Epithelial cell of alveolus of lung (primary cell): ENCODE measurements around the gene PCDHGA9. TPM values are rescaled to one million over a fixed set of nuclear protein-coding genes. Genes with fewer than 3 reads are reported as not detected.

ENCODE experiments used
- total RNA-seq: library from RNA; depleted of rRNA; stranded (reverse); fragments of >200 nt; gene quantifications from 2 replicates; pipeline ENCODE4 v1.2.1, GENCODE V29; 2015

The PCDHGA9 gene
- total RNA-seq, 1 donor from 2014 or later: 1.4 TPM

DNA sequence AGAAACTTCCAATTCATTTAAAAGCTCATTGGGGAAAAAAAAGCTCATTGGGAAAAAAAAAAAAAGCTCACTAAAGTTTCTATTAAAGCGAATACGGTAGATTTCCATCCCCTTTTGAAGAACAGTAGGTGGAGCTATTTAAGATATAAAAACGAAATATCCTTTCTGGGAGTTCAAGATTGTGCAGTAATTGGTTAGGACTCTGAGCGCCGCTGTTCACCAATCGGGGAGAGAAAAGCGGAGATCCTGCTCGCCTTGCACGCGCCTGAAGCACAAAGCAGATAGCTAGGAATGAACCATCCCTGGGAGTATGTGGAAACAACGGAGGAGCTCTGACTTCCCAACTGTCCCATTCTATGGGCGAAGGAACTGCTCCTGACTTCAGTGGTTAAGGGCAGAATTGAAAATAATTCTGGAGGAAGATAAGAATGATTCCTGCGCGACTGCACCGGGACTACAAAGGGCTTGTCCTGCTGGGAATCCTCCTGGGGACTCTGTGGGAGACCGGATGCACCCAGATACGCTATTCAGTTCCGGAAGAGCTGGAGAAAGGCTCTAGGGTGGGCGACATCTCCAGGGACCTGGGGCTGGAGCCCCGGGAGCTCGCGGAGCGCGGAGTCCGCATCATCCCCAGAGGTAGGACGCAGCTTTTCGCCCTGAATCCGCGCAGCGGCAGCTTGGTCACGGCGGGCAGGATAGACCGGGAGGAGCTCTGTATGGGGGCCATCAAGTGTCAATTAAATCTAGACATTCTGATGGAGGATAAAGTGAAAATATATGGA, 27.9 kb downstream of the PCDHGA9 start, which contains the start of gene PCDHGA12:
Gene PCDHGA12, plus strand, starts transcription at position 176 of the 782 bp plus-strand sequence. Its CDS starts 253 bp downstream, at position 429.

Other genes starting within 250 kb of the PCDHGA9 start
- under 0.01 and 1.9 TPM in 2 replicates for gene PCDHB7, start 230.1 kb upstream of the PCDHGA9 start, total RNA-seq
- not detected in 2 replicates for gene PCDHB8, start 225.0 kb upstream of the PCDHGA9 start, total RNA-seq
- gene PCDHB16, start 220.4 kb upstream of the PCDHGA9 start, total RNA-seq: 0.08 and 0.13 TPM in 2 replicates
- gene PCDHB9, start 215.6 kb upstream of the PCDHGA9 start, total RNA-seq: 0.08 TPM in 1 of 2 replicates, not detected in the other
- 0.13 and 0.24 TPM in 2 replicates for gene PCDHB10, start 210.4 kb upstream of the PCDHGA9 start, total RNA-seq
- gene PCDHB11, start 203.2 kb upstream of the PCDHGA9 start, total RNA-seq: 0.13 and 1.7 TPM in 2 replicates
- 0.08 TPM in 1 of 2 replicates, not detected in the other for gene PCDHB12, start 194.1 kb upstream of the PCDHGA9 start, total RNA-seq
- gene PCDHB13, start 188.9 kb upstream of the PCDHGA9 start, total RNA-seq: 0.26 and 1.0 TPM in 2 replicates
- 1.4 TPM in 1 of 2 replicates, not detected in the other for gene PCDHB14, start 179.4 kb upstream of the PCDHGA9 start, total RNA-seq
- under 0.01 and 0.48 TPM in 2 replicates for gene PCDHB15, start 157.4 kb upstream of the PCDHGA9 start, total RNA-seq
- gene SLC25A2, start 98.7 kb upstream of the PCDHGA9 start, total RNA-seq: not detected in 2 replicates
- 45.3 and 69.6 TPM in 2 replicates for gene TAF7, start 82.0 kb upstream of the PCDHGA9 start, total RNA-seq
- 0.13 and 0.64 TPM in 2 replicates for gene PCDHGA1, start 72.3 kb upstream of the PCDHGA9 start, total RNA-seq
- gene PCDHGA2, start 64.0 kb upstream of the PCDHGA9 start, total RNA-seq: 0.39 and 3.8 TPM in 2 replicates
- 0.65 and 0.72 TPM in 2 replicates for gene PCDHGA3, start 58.9 kb upstream of the PCDHGA9 start, total RNA-seq
- 0.39 and 2.2 TPM in 2 replicates for gene PCDHGB1, start 52.7 kb upstream of the PCDHGA9 start, total RNA-seq
- 0.78 and 6.0 TPM in 2 replicates for gene PCDHGA4, start 47.8 kb upstream of the PCDHGA9 start, total RNA-seq
- 0.39 and 3.0 TPM in 2 replicates for gene PCDHGB2, start 42.8 kb upstream of the PCDHGA9 start, total RNA-seq
- 0.13 and 1.3 TPM in 2 replicates for gene PCDHGA5, start 38.6 kb upstream of the PCDHGA9 start, total RNA-seq
- gene PCDHGB3, start 32.5 kb upstream of the PCDHGA9 start, total RNA-seq: 0.39 and 6.1 TPM in 2 replicates
- 1.0 and 3.0 TPM in 2 replicates for gene PCDHGA6, start 28.9 kb upstream of the PCDHGA9 start, total RNA-seq
- gene PCDHGA7, start 20.0 kb upstream of the PCDHGA9 start, total RNA-seq: 0.65 and 4.0 TPM in 2 replicates
- 3.7 and 9.3 TPM in 2 replicates for gene PCDHGB4, start 15.1 kb upstream of the PCDHGA9 start, total RNA-seq
- gene PCDHGA8, start 10.1 kb upstream of the PCDHGA9 start, total RNA-seq: 0.65 and 1.2 TPM in 2 replicates
- 7.6 and 13.0 TPM in 2 replicates for gene PCDHGB5, start 4.8 kb upstream of the PCDHGA9 start, total RNA-seq
- 1.2 and 5.7 TPM in 2 replicates for gene PCDHGB6, start 5.2 kb downstream of the PCDHGA9 start, total RNA-seq
- 3.4 and 11.8 TPM in 2 replicates for gene PCDHGA10, start 10.2 kb downstream of the PCDHGA9 start, total RNA-seq
- gene PCDHGB7, start 14.9 kb downstream of the PCDHGA9 start, total RNA-seq: 7.2 and 23.6 TPM in 2 replicates
- 5.9 and 13.7 TPM in 2 replicates for gene PCDHGA11, start 18.3 kb downstream of the PCDHGA9 start, total RNA-seq
- gene PCDHGA12, start 27.7 kb downstream of the PCDHGA9 start, total RNA-seq: 10.2 and 17.4 TPM in 2 replicates
- 51.5 and 161 TPM in 2 replicates for gene PCDHGC3, start 73.2 kb downstream of the PCDHGA9 start, total RNA-seq
- gene PCDHGC4, start 82.3 kb downstream of the PCDHGA9 start, total RNA-seq: 0.13 and 3.1 TPM in 2 replicates
- gene PCDHGC5, start 86.3 kb downstream of the PCDHGA9 start, total RNA-seq: 0.78 and 1.1 TPM in 2 replicates
- gene DIAPH1, start 216.2 kb downstream of the PCDHGA9 start, total RNA-seq: 25.1 and 49.1 TPM in 2 replicates
- gene HDAC3, start 234.1 kb downstream of the PCDHGA9 start, total RNA-seq: 49.8 and 53.3 TPM in 2 replicates
- 2.4 and 3.7 TPM in 2 replicates for gene RELL2, start 234.2 kb downstream of the PCDHGA9 start, total RNA-seq
- 11.1 and 12.2 TPM in 2 replicates for gene FCHSD1, start 248.6 kb downstream of the PCDHGA9 start, total RNA-seq